Lower lobe of right lung (tissue), 2 donors: ENCODE measurements around the gene KAT7. TPM values are rescaled to one million over a fixed set of nuclear protein-coding genes. Genes with fewer than 3 reads are reported as not detected.

Source experiments
- ATAC-seq, 2 donors: fragments of 200-7000 bp; cut with Tn5 transposase; one replicate each; pipeline ENCODE4 v1.9.1; 2020 to 2022; ENCODE audit warnings: mild to moderate bottlenecking in 2 of 2, moderate library complexity in 2 of 2
- DNase-seq: peaks from one replicate; pipeline ENCODE4 v3.0.0-alpha.2; 2020
- H3K27ac ChIP-seq: fragments of 200-600 bp; one replicate; pipeline ENCODE4 v1.8.0; 2022
- H3K27me3 ChIP-seq: fragments of 200-600 bp; one replicate; pipeline ENCODE4 v1.8.0; 2022; ENCODE audit warnings: low read depth
- H3K36me3 ChIP-seq: fragments of 200-600 bp; one replicate; pipeline ENCODE4 v1.8.0; 2022; ENCODE audit warnings: mild to moderate bottlenecking
- H3K4me1 ChIP-seq: fragments of 200-600 bp; one replicate; pipeline ENCODE4 v1.8.0; 2022
- H3K4me3 ChIP-seq: fragments of 200-600 bp; one replicate; pipeline ENCODE4 v1.8.0; 2022; ENCODE audit warnings: mild to moderate bottlenecking
- H3K9me3 ChIP-seq: fragments of 200-600 bp; one replicate; pipeline ENCODE4 v1.8.0; 2022
- intact Hi-C: fragments of 100-400 bp; cut with DNase I; formaldehyde crosslinking; loops from one replicate; pipeline ENCODE4 v1.11.0; 2022
- total RNA-seq: library from RNA; stranded (reverse); fragmentation: NEBNext Ultra II Directional; extraction: Animal tissue kit (Norgen Biotek cat#: 25700); gene quantifications from one replicate; pipeline ENCODE4 v1.2.1, GENCODE V29; 2021
- TF ChIP-seq, protein P1 (sequence below): fragments of 200-600 bp; IDR thresholded peaks from one replicate; pipeline ENCODE4 v1.8.0; 2022; ENCODE audit warnings: antibody characterized with exemption, mild to moderate bottlenecking
- donor health status: DM: no; HTN: yes; CAD: no; lungs with severe emphysema.

The KAT7 gene
- total RNA-seq, 1 donor from 2014 or later = 56.7 TPM

- intact Hi-C loops = no loop called here
- Histone ChIP-seq H3K4me3 (no peak overlapping the region), H3K27ac (no peak overlapping the region), H3K36me3 (no peaks in the 10 kb centered on the region), H3K27me3 (peaks cover 9% of the 10 kb centered on the region), H3K4me1 (peaks cover 5% of the 10 kb centered on the region), H3K9me3 (no peaks in the 10 kb centered on the region)
- no peak for DNase-seq
- ATAC-seq = no peak
- TF ChIP-seq, protein P1, sequence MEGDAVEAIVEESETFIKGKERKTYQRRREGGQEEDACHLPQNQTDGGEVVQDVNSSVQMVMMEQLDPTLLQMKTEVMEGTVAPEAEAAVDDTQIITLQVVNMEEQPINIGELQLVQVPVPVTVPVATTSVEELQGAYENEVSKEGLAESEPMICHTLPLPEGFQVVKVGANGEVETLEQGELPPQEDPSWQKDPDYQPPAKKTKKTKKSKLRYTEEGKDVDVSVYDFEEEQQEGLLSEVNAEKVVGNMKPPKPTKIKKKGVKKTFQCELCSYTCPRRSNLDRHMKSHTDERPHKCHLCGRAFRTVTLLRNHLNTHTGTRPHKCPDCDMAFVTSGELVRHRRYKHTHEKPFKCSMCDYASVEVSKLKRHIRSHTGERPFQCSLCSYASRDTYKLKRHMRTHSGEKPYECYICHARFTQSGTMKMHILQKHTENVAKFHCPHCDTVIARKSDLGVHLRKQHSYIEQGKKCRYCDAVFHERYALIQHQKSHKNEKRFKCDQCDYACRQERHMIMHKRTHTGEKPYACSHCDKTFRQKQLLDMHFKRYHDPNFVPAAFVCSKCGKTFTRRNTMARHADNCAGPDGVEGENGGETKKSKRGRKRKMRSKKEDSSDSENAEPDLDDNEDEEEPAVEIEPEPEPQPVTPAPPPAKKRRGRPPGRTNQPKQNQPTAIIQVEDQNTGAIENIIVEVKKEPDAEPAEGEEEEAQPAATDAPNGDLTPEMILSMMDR = no peak
These were observed 78.5 kb downstream of the KAT7 start for GRCh38 chr17:49866882-49867413.

DNA sequence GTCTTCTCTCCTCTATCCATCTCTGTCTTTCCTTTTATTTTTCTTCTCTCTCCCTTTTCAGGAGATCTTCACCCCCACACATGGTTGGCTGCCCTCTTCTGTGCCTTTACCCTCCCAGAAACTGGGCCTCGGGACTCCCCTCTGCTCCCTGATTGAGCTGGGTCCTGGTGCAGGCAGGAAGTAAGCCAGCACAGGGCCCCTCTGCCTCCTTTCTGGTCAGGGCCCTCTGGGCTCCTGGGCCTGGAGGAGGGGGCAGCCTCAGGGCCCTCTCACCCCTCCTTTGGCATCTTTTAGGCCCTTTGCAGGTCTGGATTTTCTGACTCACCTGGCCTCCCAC is 80.5 kb downstream of the KAT7 start:
- Histone ChIP-seq H3K9me3 (no peaks in the 10 kb centered on the region), H3K27me3 (peaks cover 3% of the 10 kb centered on the region), H3K27ac (no peak overlapping the region), H3K36me3 (no peaks in the 10 kb centered on the region), H3K4me1 (no peaks in the 10 kb centered on the region), H3K4me3 (no peak overlapping the region)
- ATAC-seq (no peak), DNase-seq (no peak)
- intact Hi-C loops = no loop called here
- TF ChIP-seq, protein P1 = no peak

DNA sequence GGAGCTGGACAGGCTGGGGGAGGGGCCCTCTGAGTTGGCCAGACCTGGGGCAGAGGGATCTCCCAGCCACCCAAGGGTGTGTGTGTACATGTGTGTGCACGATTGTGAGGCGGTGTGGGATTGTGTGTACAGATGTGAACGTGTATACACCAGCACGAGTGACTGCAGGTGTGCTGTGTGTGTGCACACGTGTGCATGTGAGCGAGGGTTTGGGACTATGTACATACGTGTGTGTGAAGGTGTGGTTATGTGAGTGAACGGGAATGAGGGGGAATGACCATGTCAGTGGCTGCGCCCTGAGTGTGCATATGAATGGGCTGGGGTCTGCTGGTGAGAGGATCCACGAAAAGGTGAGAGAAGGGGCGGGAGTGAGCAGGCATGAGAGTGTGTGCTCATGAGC is 81.8 kb downstream of the KAT7 start:
- no peak for DNase-seq
- TF ChIP-seq, protein P1 = no peak
- ATAC-seq = no peak
- Histone ChIP-seq H3K27ac (no peak overlapping the region), H3K27me3 (peaks cover 9% of the 10 kb centered on the region), H3K9me3 (no peaks in the 10 kb centered on the region), H3K4me1 (no peaks in the 10 kb centered on the region), H3K36me3 (no peaks in the 10 kb centered on the region), H3K4me3 (no peak overlapping the region)
- intact Hi-C loops = no loop called here

DNA sequence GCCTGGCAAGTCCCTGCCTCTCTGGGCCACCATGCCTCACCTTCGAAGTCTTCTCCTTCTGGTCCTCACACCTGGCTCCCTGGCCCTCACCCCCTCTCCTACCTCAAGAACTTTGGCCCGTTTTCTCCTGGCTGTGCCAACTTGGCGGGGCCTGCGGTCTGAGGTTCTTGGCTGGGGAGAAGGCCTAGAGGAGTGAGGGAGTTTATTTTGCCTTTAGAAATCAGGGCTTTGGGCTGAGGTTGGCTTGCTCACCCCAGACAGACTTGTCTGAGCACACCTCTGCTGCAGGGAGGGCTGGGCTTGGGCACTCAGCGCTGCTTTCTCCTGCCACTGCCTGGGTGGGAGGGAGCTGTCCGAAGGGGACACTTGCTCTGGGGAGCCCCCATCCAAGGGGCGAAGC is 82.7 kb downstream of the KAT7 start:
- TF ChIP-seq, protein P1 = no peak

GRCh38 chr17:49872754-49873377 is 84.4 kb downstream of the KAT7 start:
- H3K4me1 ChIP-seq = no peaks in the 10 kb centered on the region
- TF ChIP-seq, protein P1 = no peak
- ATAC-seq (no peak), DNase-seq (no peak)
- no peaks in the 10 kb centered on the region for H3K36me3 ChIP-seq
- H3K4me3 ChIP-seq = no peak overlapping the region
- intact Hi-C loops = no loop called here
- no peaks in the 10 kb centered on the region for H3K9me3 ChIP-seq
- peaks cover 13% of the 10 kb centered on the region for H3K27me3 ChIP-seq
- no peak overlapping the region for H3K27ac ChIP-seq

More for the DNA sequence above, 82.7 kb downstream of the KAT7 start:
- H3K27me3 ChIP-seq = peaks cover 9% of the 10 kb centered on the region
- no peaks in the 10 kb centered on the region for H3K36me3 ChIP-seq
- ATAC-seq = no peak
- intact Hi-C loops = no loop called here
- H3K4me1 ChIP-seq = no peaks in the 10 kb centered on the region
- no peaks in the 10 kb centered on the region for H3K9me3 ChIP-seq
- no peak overlapping the region for H3K27ac ChIP-seq
- DNase-seq = no peak
- no peak overlapping the region for H3K4me3 ChIP-seq
